ENCODE data around the gene CD3E. TPM values are rescaled to one million over a fixed set of nuclear protein-coding genes. Genes with fewer than 3 reads are reported as not detected.

The CD3E gene
- total and polyA plus RNA-seq, 2 donors (not counting 3 experiments of a cell fraction or from before 2014, with no cell fraction given): not detected

DNA sequence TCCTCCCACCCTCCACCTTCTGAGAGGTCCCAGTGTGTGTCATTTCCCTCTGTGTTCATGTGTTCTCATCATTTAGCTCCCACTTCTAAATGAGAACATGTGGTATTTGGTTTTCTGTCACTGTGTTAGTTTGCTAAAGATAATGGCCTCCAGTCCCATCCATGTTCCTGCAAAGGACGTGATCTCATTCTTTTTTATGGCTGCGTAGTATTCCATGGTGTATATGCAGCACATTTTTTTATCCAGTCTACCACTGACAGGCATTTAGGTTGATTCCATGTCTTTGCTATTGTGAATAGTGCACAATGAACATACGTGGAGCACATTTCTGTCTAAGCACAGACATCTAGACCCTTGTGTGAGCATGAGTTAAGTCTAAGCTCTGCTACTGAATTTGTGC is 5.7 kb downstream of the CD3E start:
- dilution Hi-C loops (cut with MboI; ENCODE audit: extremely low pct_ligation_motif_present, low sequenced_read_pairs): no loop called here
- FAIRE-seq (no peak), DNase-seq (ENCODE audit: low read depth, low spot score) (no peak)
- no peak for TF ChIP-seq JUN (IDR thresholded peaks at IDR 0.05; ENCODE audit: borderline replicate concordance, insufficient read depth, insufficient read length, low read depth)
- TF ChIP-seq POLR2AphosphoS5 (IDR thresholded peaks at IDR 0.05; ENCODE audit: insufficient read depth, low read depth, low read length): no peak
- TF ChIP-seq MYC (IDR thresholded peaks at IDR 0.05; ENCODE audit: low read depth, low read length): no peak
- TF ChIP-seq FOS (IDR thresholded peaks at IDR 0.05; ENCODE audit: borderline replicate concordance, insufficient read depth, low read length): no peak
- TF ChIP-seq POLR2A (IDR thresholded peaks at IDR 0.05; ENCODE audit: low read depth, low read length): no peak
- TF ChIP-seq, protein P1, sequence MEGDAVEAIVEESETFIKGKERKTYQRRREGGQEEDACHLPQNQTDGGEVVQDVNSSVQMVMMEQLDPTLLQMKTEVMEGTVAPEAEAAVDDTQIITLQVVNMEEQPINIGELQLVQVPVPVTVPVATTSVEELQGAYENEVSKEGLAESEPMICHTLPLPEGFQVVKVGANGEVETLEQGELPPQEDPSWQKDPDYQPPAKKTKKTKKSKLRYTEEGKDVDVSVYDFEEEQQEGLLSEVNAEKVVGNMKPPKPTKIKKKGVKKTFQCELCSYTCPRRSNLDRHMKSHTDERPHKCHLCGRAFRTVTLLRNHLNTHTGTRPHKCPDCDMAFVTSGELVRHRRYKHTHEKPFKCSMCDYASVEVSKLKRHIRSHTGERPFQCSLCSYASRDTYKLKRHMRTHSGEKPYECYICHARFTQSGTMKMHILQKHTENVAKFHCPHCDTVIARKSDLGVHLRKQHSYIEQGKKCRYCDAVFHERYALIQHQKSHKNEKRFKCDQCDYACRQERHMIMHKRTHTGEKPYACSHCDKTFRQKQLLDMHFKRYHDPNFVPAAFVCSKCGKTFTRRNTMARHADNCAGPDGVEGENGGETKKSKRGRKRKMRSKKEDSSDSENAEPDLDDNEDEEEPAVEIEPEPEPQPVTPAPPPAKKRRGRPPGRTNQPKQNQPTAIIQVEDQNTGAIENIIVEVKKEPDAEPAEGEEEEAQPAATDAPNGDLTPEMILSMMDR (IDR thresholded peaks at IDR 0.05; ENCODE audit: extremely low read depth in 1 of 2, insufficient read depth in 1 of 2, low read depth in 1 of 2, low read length in 2 of 2): no peak
- TF ChIP-seq EZH2 (IDR thresholded peaks at IDR 0.05; ENCODE audit: borderline replicate concordance, low read depth, low read length, severe bottlenecking): no peak
- TF ChIP-seq, protein P2, sequence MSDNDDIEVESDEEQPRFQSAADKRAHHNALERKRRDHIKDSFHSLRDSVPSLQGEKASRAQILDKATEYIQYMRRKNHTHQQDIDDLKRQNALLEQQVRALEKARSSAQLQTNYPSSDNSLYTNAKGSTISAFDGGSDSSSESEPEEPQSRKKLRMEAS (IDR thresholded peaks at IDR 0.05; ENCODE audit: insufficient read depth, insufficient read length): no peak
- no peak overlapping the region for H2AFZ ChIP-seq (ENCODE audit: low read depth, low read length)
- H3K4me1 ChIP-seq (ENCODE audit: control insufficient read depth, extremely low read depth, insufficient read depth, low read length): no peaks in the 10 kb centered on the region
- H3K79me2 ChIP-seq (ENCODE audit: control insufficient read depth, insufficient read depth, low read length): no peaks in the 10 kb centered on the region
- CTCF ChIA-PET: interaction anchor here (1.1 to 2.4 kb wide), 4 partner anchors 14 to 140 kb away, joined by 3 to 23 read pairs (median 10); no protein-coding TSS in a partner anchor
- no peak overlapping the region for H3K4me3 ChIP-seq (replicated peaks in 1 of 3; ENCODE audit: insufficient read depth in 1 of 3, low read depth in 1 of 3, low read length in 3 of 3)
- POLR2A ChIA-PET: no interaction called here
- no TSS peak for BruUV-seq (replicated peaks)
- H3K27ac ChIP-seq (ENCODE audit: insufficient read depth, low read depth, low read length): no peak overlapping the region
- no peaks in the 10 kb centered on the region for H4K20me1 ChIP-seq (replicated peaks; ENCODE audit: control insufficient read depth, extremely low read depth, insufficient read depth, low read length)
- intact Hi-C loops (cut with micrococcal nuclease): no loop called here
- peaks cover 7 to 12% of the 10 kb centered on the region in 2 experiments for H3K27me3 ChIP-seq (ENCODE audit: control insufficient read depth in 2 of 2, insufficient read depth in 2 of 2, low read length in 2 of 2)
- no peaks in the 10 kb centered on the region for H3K9me3 ChIP-seq (replicated peaks; ENCODE audit: control insufficient read depth, insufficient read depth, low read length)
- H3K36me3 ChIP-seq (ENCODE audit: control insufficient read depth in 2 of 2, extremely low read depth in 1 of 2, insufficient read depth in 2 of 2, low read length in 2 of 2): no peaks in the 10 kb centered on the region
- no peak overlapping the region for H3K4me2 ChIP-seq (ENCODE audit: insufficient read depth, low read length)
- no peaks in the 10 kb centered on the region for H3K9me1 ChIP-seq (replicated peaks; ENCODE audit: control insufficient read depth, extremely low read depth, insufficient read depth, low read length)
- H3K9ac ChIP-seq (replicated peaks; ENCODE audit: extremely low read depth, insufficient read depth, low read length): no peak overlapping the region
